Measurements from ENCODE around the gene KIF21B.

KIF21B gene

DNA sequence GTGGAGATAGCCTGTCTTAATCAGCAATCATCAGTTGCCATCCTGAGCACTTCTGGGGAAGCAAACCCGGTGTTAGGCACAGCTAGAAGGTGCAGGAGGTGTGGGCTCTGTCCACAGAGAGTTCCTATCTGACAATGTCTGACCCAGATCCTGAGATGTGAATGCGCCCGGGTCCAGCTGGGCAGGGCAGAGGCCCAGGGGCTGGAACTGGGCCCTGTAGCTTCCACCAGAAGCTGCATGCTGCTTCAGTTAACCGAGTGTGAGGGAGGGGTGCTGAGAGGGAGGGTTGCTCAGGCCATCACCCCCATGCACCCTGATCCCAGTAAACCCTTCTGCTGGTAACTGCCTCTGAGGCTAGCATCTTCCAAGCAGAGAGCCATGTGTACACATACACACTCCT, 42.2 kb downstream of the KIF21B start:
- DNase-seq, result no peak

DNA sequence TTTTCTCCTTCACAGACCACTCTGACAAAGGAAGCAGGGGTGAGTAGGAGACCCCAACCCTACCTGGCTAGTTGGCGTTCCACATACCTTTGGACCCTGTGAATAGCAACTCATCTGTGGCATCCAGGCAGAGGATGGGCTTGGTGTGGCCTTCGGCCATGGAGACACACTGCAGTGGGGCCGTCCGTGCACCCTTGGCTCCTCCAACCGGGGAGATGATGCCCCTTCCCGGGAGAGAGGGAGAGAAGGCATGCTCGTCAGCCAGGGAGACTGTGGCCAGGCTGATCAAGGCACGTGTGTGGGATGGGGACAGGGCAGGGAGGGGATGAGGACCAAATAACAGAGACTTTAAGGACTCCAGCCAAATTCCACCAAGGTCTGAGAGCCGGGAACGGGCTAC, 42.6 kb downstream of the KIF21B start:
- H3K9me3 Mint-ChIP-seq, result no peaks in the 10 kb centered on the region
- H3K4me1 Mint-ChIP-seq, result no peaks in the 10 kb centered on the region
- peaks cover 33% of the 10 kb centered on the region for H3K36me3 Mint-ChIP-seq (ENCODE audit: low read depth)
- DNase-seq (no peak), ATAC-seq (no peak)
- H3K27me3 Mint-ChIP-seq, result no peaks in the 10 kb centered on the region
- H3K4me3 Mint-ChIP-seq, result no peak overlapping the region
- no peak overlapping the region for H3K27ac Mint-ChIP-seq

More for the DNA sequence above, 42.2 kb downstream of the KIF21B start:
- no peaks in the 10 kb centered on the region for H3K4me1 Mint-ChIP-seq
- no peak overlapping the region for H3K4me3 Mint-ChIP-seq
- H3K27me3 Mint-ChIP-seq, result no peaks in the 10 kb centered on the region
- peaks cover 33% of the 10 kb centered on the region for H3K36me3 Mint-ChIP-seq (ENCODE audit: low read depth)
- no peak overlapping the region for H3K27ac Mint-ChIP-seq
- H3K9me3 Mint-ChIP-seq, result no peaks in the 10 kb centered on the region
- no peak for ATAC-seq

DNA sequence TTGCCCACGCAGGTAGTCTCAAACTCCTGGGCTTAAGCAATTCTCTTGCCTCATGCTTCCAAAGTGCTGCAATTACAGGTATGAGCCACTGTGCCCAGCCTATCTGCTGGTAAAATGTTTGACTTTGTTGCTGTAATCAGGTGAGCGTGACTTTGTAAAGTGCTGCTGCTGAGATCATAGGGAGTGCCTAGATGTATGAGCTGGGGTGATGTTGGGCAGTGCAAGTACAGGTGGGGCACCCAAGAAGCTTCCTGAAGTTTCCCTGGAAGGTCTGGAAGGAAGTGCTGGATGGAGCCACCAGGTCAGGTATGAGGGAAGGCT, 43.1 kb downstream of the KIF21B start:
- Mint-ChIP-seq H3K4me1 (no peaks in the 10 kb centered on the region), H3K27me3 (no peaks in the 10 kb centered on the region), H3K27ac (no peak overlapping the region), H3K36me3 (ENCODE audit: low read depth) (peaks cover 33% of the 10 kb centered on the region), H3K4me3 (no peak overlapping the region), H3K9me3 (no peaks in the 10 kb centered on the region)
- ATAC-seq, result no peak
- no peak for DNase-seq

DNA sequence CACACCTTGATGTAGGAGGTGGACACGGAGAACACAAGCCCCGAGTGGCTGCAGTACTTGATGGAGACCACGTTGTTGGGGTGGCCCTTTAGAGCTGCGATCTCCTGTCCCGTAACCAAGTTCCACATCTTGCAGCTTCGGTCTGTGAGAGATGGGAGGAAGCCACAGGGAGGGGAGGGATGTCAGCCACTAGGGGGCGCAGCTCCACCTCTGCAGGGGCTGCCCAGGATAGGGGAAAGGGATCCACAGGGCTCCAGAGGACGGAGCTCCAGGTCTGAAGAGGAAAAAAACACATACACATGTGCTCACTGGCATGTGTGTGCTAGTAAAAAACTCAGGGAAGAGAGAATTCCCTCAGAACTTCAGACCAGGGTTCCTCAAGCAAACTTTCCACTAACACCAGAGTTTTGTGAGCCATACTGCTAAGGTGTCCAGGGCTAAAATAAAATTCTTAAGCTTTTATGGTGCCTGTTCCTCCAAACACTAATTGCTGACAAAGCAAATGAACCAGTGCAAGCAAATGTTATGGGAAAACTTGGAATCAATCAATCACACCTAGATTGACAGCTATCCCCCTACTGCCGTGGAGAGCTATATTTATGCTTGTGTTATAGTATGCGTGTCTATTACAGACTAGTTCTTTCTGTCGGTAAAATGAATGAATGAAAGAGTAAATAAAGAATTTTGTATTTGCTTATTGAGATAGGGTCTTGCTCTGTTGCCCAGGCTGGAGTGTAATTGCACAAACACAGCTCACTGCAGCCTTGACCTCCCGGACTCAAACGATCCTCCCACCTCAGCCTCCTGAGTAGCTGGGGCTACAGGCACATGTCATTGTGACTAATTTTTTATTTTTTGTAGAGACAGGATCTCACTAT, 43.7 kb downstream of the KIF21B start:
- H3K36me3 Mint-ChIP-seq (ENCODE audit: low read depth), result peaks cover 34% of the 10 kb centered on the region

DNA sequence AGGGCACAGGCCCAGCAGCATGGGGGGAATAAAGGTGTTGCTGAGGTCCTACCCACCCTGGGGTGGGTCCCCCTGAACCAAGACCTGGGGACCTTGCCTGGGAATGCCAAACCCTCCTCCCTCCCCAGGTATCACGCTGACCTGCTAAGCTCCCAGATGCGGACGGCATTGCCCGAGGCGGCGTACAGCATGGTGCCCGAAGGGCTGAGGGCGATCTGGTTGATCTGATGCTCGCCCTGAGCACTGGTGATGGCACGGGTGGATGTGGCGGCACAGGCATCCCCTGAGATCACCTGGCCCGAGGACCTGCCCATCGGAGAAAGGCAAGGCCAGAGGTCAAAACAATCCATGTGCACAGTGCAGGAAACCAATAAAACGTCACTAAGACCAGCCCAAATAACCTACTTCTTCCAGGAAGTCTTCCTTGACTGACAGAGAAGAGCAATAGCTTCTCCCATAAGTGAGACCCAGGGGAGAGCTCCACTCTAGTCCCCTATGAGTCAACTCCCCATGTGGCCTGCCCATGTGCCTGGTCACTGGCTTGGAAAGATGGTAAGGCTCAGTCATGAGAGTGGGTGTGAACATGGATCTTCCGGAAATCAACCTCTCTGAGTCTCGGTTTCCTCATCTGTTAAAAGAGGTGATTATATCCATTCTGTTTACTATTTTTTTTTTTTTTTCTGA, 46.3 kb downstream of the KIF21B start:
- Mint-ChIP-seq H3K27ac (no peak overlapping the region), H3K4me1 (no peaks in the 10 kb centered on the region), H3K4me3 (no peak overlapping the region), H3K36me3 (ENCODE audit: low read depth) (peaks cover 32% of the 10 kb centered on the region), H3K9me3 (no peaks in the 10 kb centered on the region), H3K27me3 (no peaks in the 10 kb centered on the region)
- DNase-seq, result no peak
- no peak for ATAC-seq

More for the DNA sequence above, 43.7 kb downstream of the KIF21B start:
- H3K9me3 Mint-ChIP-seq, result no peaks in the 10 kb centered on the region
- no peaks in the 10 kb centered on the region for H3K4me1 Mint-ChIP-seq
- no peak overlapping the region for H3K27ac Mint-ChIP-seq
- no peak overlapping the region for H3K4me3 Mint-ChIP-seq
- ATAC-seq (peak; percentile 50), DNase-seq (peak; percentile 82)
- no peaks in the 10 kb centered on the region for H3K27me3 Mint-ChIP-seq

DNA sequence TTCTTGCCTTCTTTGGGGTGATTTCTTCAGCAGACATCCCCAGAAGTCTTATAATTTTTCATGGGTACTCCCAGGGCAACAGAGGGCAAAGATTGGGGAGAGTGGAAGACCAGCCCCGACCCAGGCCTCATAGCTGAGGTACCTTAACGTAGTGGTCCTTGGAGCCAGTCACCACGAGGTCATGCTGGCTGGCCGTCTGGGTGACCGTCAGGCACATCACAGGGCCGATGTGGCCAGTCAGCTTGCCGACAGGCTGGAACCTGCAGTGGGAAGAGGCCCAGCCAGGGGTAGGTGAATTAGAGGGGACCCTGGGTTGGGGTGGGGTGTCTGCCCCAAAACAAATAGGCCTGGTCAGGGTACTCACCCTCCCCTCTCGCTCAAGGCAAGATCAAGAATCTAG, 46.9 kb downstream of the KIF21B start:
- Mint-ChIP-seq H3K27ac (no peak overlapping the region), H3K4me1 (peaks cover under 1% of the 10 kb centered on the region), H3K36me3 (ENCODE audit: low read depth) (peaks cover 32% of the 10 kb centered on the region), H3K4me3 (no peak overlapping the region), H3K9me3 (no peaks in the 10 kb centered on the region), H3K27me3 (no peaks in the 10 kb centered on the region)
- ATAC-seq (no peak), DNase-seq (no peak)

DNA sequence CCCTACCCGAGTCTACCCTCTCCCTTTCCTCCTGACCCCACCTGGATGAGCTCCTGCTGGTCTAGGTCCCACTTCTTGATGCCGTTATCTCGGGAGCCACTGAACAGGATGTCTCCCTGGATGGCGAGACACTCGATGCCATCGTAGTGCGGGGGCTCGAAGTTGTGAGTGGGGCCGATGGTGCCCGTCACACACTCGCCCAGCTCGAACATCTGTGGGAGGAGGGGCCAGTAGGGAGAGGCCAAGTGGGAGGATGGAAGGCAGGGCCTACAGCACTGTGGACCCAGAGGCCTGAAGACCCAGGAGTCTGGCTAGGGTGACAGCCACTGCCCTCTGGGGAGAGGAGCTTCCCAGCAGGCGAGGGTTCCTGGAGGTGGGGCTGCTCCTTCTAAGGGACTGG, 48.1 kb downstream of the KIF21B start:
- Mint-ChIP-seq H3K4me3 (no peak overlapping the region), H3K27me3 (no peaks in the 10 kb centered on the region), H3K9me3 (no peaks in the 10 kb centered on the region), H3K4me1 (peaks cover 12% of the 10 kb centered on the region), H3K36me3 (ENCODE audit: low read depth) (peaks cover 30% of the 10 kb centered on the region), H3K27ac (no peak overlapping the region)
- DNase-seq (no peak), ATAC-seq (no peak)

DNA sequence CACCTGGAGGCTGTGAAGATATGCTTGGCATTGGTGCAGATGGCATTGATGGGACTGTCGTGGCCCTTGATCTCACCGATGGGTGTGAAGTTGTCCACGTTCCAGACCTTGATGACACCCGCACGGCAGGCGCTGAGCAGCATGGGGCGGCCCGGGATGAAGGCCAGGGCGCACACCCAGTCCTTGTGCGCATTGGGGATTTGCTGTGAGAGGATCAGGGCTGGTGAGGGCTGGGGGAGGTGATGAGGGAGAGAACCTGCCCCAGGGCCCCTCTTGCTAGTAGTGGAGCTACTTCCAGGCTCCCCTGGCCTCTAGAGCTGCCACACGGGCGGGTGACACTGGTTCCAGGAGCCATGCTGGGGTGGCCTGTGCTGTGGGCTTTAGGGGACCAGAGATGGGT, 48.8 kb downstream of the KIF21B start:
- H3K9me3 Mint-ChIP-seq, result no peaks in the 10 kb centered on the region
- no peak overlapping the region for H3K4me3 Mint-ChIP-seq
- H3K27ac Mint-ChIP-seq, result no peak overlapping the region
- H3K27me3 Mint-ChIP-seq, result no peaks in the 10 kb centered on the region
- H3K36me3 Mint-ChIP-seq (ENCODE audit: low read depth), result peaks cover 22% of the 10 kb centered on the region
- DNase-seq (no peak), ATAC-seq (no peak)
- peaks cover 19% of the 10 kb centered on the region for H3K4me1 Mint-ChIP-seq

DNA sequence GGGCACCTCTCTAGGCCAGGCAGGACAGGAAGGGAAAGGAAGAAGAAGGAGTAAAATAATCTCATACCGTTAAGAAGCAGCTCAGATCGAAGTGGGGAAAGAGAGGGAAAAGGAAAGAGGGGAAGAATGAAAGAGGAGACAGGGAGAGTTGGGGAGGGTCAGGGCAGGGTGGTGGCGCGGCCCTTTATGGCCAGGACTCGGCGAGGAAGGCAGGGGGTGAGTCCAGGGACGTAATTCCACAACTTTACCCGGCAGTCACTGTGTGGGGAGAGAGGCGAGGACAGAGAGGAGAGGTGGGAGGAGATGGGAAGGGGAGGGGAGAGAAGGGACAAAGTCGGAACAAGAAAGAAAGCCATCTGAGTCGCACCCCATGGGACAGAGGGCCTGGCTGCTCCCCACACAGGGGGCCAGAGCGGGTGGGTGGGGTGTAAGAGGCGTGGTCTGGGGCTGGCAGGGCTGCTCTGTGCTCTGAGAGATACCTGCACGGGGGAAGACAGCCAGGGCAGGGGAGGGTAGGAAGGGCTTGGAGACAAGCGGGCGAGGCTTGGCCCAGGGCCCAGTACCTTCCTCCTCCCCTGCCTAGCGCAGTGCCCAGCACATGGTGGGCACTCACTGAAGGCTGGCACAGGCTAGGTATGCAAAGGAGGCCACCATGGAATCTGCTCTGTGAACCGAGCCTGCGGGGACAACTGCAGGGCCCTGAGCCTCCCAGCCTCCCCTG, 49.4 kb downstream of the KIF21B start:
- ATAC-seq, result no peak
- Mint-ChIP-seq H3K27ac (no peak overlapping the region), H3K9me3 (no peaks in the 10 kb centered on the region)

DNA sequence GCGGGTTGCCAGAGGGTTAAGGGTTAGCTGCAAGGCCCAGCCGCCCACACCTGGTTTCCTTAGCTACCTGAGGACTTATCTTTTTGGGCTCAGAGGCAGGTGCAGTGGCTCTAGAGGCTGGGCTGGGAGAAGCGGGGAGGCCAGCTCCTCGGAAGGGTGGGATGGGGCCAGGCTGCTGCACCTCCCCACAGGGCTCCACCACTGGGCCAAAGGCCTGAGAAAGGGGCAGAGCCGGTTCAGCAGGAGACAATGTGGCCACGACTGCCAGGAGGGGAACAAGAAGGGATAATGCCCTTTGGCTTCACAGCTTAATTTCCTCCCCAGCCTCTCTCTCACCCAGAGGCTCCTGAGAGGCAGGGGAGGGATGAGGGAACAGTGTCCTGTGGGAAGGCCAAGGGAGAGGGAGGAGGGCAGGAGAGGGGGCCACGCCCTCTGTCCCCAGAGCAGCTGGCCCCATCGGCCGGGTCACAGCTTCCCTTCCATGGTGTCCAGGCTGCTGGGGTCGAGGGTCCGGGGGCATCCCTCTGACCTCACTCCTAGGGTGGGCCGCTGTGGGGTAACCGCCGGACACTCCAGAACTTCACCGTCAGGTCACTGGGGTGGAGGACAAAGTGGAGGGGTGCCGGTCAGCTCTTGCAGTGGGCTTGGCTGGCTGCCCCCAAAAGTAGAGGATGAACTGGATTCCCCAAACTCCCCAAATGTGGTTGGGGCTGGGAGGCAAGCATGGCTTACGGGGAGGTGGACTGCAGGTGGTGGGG, 50.4 kb downstream of the KIF21B start:
- ATAC-seq, result no peak
- DNase-seq, result no peak
- Mint-ChIP-seq H3K27ac (no peak overlapping the region), H3K4me3 (no peak overlapping the region), H3K27me3 (no peaks in the 10 kb centered on the region), H3K4me1 (peaks cover 24% of the 10 kb centered on the region), H3K36me3 (ENCODE audit: low read depth) (peaks cover 17% of the 10 kb centered on the region), H3K9me3 (no peaks in the 10 kb centered on the region)

More for the DNA sequence above, 49.4 kb downstream of the KIF21B start:
- no peaks in the 10 kb centered on the region for H3K27me3 Mint-ChIP-seq
- peaks cover 24% of the 10 kb centered on the region for H3K4me1 Mint-ChIP-seq
- no peak overlapping the region for H3K4me3 Mint-ChIP-seq
- no peak for DNase-seq
- peaks cover 19% of the 10 kb centered on the region for H3K36me3 Mint-ChIP-seq (ENCODE audit: low read depth)

DNA sequence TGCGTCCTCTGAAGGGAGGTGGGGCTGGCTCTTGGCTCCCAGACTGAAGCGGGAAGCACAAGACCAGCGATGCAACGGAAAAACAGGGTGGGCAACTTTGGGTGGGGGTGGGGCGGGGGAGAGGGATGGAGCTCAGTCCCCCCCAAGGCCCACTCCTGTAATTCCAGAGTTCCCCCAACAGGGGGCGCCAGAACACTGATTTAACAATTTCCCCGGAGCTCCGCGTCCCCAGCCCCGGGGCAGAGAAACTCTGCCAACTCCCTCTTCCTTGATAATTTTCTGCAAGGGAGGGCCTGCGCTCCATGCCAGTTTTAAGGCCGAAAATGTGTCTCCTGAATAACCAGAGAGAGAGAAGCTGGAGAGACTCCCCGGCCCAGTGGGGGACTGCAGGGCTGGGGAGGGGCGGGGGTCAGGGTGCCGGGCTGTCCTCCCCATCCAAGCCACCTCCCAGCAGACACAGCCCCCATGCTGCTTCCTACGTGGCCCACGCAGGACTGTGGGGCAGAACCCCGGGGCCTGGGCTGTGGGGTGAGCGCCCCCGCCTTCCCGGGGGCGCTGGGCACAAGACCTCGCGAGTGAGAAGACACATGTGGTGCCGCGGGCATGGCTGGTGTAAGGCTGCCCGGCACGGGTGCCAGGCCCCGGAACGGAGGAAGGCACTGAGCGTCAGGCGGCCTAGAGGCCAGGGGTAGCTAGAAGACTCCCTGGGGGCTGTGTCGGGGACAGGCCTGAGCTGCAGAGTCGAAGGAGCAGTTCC, 51.4 kb downstream of the KIF21B start:
- Mint-ChIP-seq H3K27ac (no peak overlapping the region), H3K4me3 (no peak overlapping the region), H3K9me3 (no peaks in the 10 kb centered on the region), H3K27me3 (no peaks in the 10 kb centered on the region), H3K4me1 (peaks cover 24% of the 10 kb centered on the region), H3K36me3 (ENCODE audit: low read depth) (peaks cover 14% of the 10 kb centered on the region)
- no peak for ATAC-seq
- DNase-seq, result peak; percentile 62

DNA sequence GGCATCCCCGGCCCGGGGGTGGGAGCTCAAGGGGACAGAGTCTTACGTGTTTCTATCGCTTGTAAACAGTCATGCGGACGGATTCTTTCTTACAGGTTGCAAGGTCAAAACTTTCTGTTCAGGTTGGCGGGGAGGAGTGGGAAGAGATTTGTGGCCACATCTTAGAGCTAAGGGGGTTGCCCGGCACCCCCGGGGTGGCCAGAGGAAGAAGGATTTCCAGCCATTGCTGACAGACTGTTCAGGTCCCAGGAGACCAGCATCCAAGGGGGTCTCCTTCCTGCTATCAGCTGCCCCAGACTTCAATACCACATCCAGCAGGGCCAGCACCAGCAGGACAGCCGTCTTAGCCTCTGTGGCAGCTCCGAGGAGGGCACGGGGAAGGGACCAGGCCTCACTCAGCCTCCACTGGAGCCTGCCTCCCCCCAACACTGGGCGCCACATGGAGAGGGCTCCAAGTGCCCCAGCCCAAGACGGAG, 52.0 kb downstream of the KIF21B start:
- ATAC-seq, result peak; percentile 16
- DNase-seq, result peak; percentile 33
- peaks cover 13% of the 10 kb centered on the region for H3K36me3 Mint-ChIP-seq (ENCODE audit: low read depth)

DNA sequence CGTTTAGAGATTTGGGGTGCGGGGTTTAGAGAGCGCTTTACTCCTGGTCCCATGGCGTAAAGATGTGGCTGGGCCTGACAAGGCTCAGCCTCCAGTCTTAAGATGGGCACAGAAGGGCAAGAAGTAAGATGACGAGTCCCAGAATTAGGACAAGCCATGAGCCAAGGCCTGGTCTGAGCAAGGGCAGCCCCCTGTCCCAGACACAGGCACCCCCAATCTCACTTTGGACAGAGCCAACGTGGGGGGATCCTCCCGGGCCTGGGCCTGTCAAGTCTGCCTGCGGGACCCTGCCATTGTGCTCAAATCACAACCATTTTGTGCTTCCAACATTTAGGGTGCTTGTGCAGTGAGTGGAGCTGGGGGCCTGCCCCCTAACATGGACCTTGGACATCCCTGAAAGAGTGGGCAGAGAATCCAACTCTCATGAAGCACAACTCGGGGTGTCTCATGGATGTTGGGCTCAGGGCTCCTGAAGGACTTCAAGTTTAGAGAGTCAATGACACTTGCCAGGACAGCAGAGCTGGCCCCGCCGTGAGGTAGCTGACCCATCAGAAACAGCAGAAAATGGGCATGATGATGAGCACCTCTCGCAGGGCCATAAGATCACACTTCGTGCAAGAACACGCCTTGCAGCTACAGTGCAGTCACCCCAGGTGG, 52.6 kb downstream of the KIF21B start:
- ATAC-seq (no peak), DNase-seq (no peak)
- H3K9me3 Mint-ChIP-seq, result no peaks in the 10 kb centered on the region
- H3K27ac Mint-ChIP-seq, result no peak overlapping the region
- peaks cover 24% of the 10 kb centered on the region for H3K4me1 Mint-ChIP-seq
- H3K4me3 Mint-ChIP-seq, result no peak overlapping the region
- H3K27me3 Mint-ChIP-seq, result no peaks in the 10 kb centered on the region
- H3K36me3 Mint-ChIP-seq (ENCODE audit: low read depth), result peaks cover 13% of the 10 kb centered on the region

More for the DNA sequence above, 52.0 kb downstream of the KIF21B start:
- Mint-ChIP-seq H3K4me3 (no peak overlapping the region), H3K9me3 (no peaks in the 10 kb centered on the region), H3K27me3 (no peaks in the 10 kb centered on the region), H3K27ac (no peak overlapping the region), H3K4me1 (peaks cover 24% of the 10 kb centered on the region)

Data from activated naive CD8-positive, alpha-beta T cell treated with anti-CD3 and anti-CD28 coated beads, Interleukin-2, amount 50 U/mL, for 24 hours (primary cell).